ENCODE measurements around the gene SEMA3C.

SEMA3C gene

GRCh38 chr7:80773787-80774508, 144.9 kb downstream of the SEMA3C start:
- DNase-seq: no peak

DNA sequence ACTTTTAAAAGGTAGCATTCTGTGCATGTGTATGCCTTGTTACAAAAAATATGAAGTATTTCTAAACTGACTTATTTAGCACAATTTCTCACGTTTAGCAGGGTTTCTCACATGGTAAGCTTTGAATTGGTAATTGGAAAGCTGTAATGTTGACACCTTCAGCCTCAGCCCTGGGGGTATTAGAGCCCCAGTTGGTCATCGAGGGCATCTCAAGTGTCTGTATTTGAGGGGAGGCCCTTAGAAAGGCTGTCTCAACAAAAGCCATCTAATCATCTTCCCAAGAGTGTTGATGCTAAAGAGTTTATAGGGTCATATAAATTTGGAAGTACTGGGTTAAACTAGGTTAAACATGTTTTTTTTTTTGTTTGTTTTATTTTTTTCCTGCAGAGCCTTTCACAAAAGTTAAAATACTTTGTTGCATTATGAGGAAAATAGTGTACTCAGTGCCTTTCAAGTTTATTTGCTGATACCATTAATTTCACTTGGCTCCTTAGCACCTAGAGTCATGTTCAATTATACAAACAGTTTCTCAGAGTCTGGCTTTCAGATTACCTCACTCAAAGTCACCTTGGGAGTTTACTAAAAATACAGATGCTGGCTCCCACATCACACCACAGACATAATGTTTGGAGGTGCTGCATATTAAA, 146.4 kb downstream of the SEMA3C start:
- DNase-seq: no peak

- DNase-seq: no peak
These were observed 147.3 kb downstream of the SEMA3C start for GRCh38 chr7:80771523-80771922.

- no peak for DNase-seq
These were observed 148.2 kb downstream of the SEMA3C start for GRCh38 chr7:80770675-80771081.

GRCh38 chr7:80770061-80770460, 148.8 kb downstream of the SEMA3C start:
- DNase-seq: no peak

DNA sequence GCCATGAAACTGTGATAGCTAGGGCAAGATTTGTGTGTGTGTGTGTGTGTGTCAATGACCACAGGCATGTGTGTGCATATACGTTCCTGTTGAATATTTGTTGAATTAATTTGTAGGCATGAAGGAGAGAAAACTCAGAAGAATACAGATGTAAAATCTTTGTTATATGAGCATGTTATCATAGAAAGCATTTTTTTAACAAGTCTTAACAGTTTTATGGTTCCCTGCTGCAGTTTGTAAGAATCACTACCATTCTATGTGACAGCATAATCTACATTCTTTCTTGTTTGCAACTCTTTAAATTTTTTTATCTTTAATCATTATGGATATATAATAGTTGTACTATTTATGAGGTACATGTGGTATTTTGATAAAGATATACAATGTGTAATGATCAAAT, 150.1 kb downstream of the SEMA3C start:
- DNase-seq: no peak

GRCh38 chr7:80767654-80768053, 151.2 kb downstream of the SEMA3C start:
- DNase-seq: no peak

GRCh38 chr7:80766724-80767123, 152.1 kb downstream of the SEMA3C start:
- DNase-seq: no peak

DNA sequence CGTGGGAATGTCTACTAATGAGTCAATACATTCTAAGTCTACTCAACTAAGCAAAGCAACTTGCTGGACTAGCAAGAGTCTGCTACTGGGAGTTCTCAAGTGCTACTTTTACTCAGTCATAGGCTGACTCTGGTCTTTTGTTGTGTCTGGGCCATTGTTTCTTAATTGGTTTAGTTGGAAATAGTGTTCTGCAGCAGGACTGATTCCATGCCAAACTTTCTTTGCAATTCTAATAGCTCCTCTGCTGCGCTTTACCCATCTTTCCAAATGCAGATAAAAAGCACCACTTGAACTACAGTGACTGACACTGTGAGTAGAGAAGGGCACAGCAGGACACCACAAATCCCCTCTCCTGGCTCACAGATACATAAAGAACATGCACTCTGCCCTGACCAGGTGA, 154.7 kb downstream of the SEMA3C start:
- DNase-seq: no peak

DNA sequence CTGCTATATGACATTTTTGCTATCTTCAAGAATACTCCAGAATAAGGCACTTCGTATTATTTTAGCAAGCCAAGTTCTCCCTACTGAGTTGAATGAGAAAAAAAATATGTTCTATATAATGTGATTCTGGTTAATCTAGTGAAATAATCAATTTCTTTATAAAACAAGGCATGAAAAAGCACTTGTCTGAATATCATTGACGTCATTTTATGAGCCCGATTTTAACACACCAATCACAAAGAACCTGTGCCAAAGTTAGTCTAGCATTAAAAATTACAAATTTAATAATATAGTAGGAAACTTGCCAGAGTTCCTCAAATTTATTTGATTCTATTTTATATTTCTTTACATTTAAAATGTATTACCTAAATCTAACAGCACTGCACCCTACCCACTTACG, 155.1 kb downstream of the SEMA3C start:
- DNase-seq: no peak

GRCh38 chr7:80763289-80763688, 155.6 kb downstream of the SEMA3C start:
- DNase-seq: no peak

DNA sequence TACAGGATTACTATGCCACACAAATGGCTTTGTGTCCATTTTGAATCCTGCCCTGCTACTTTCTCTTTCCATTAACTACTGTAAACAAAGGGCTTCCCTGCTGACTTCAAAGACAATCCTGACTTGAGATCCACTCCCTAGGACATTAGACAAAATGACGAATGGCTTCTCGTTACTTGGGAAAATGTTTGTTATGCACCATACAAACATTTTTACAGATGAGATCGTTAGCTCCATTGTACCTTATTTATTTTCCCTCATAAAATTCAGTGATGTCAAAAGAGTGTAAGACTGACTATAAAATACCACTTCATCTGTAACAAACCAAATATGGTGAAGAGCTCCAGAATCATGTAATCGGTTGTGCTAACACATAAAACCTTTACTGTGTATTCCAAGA, 158.6 kb downstream of the SEMA3C start:
- no peak for DNase-seq

GRCh38 chr7:80752954-80753690, 165.7 kb downstream of the SEMA3C start:
- no peak for DNase-seq

DNA sequence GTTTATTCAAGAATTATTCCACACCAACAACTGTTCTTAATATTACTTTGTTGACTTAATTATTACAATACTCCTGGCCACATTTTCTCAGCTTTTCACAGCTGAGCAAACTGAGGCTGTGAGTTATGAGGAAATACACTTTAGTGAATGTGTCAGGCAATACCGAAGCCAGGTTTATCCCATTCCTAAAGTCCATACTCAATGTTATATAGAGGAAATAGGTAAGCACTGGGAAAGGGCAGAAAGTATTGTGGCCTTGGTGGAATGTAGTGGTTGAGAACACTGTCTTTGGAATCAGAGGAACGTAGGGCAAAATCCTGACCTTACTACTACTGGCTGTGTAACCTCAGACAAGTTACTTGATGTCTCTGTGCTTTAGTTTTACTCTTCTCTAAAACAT, 169.6 kb downstream of the SEMA3C start:
- DNase-seq: no peak

DNA sequence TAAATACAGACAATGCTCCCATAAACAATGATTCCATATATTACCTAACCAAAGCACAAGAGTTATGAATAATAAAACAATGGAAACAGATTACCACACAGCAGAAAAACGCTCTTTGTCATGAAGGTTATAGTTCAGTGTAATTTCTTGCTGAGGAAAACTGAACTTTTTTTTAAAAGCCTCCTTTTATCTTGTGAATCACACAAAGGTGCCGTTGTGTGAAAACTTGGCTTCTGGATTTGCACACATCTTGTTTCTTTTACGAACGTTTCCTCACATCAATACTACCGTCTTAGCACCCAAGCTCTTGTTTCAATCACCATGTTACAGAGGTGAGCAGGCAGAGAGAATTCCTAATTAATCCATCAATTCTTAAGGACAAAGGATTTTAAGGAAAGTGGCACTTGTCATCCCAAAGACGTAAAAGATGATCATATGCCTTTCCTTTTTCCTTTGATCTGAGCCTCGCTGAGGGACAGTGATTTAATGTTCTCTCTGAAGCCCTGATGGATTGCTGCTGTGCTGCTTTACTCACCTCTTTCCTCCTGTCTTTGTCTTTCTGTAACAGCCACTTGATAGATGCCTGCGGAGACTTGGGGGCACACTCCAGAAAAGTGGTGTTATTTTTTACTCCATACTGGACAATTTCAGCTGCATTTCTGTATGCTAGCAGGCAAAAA, 170.3 kb downstream of the SEMA3C start:
- no peak for DNase-seq

DNA sequence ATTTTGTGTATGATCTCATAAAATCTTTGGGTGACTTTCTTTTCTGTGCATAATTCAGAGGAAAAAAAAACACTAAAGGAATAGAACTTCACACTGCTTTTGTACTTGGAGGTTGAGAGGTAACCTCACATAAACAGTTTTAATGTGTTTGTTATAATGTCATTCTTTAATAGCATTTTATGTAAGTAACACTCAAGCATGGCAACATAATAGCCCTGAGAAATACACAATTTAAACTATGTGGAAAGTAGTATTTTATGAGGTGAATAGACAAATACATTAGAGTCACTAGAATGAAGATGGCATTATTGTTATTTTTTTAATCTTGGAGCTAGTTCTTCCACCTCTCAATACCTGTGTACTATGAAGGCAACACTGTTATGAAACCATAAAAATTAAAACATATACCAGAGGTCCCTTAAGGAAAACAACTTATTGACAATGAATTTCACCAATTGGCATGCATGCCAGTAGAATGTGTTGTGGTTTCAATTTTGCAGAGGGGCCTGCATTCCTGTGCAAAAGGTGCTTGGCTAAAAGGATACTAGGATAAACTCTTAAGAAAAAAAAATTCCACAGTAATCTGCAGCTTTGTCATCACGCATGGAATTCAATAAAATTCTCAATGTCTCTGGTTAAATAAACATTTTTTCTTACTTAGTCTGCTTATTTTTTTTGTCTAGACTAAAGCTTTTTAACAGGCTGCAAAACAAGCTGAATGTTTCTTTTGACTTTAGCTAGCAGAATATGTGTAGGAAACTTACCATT, 177.9 kb downstream of the SEMA3C start:
- no peak for DNase-seq

DNA sequence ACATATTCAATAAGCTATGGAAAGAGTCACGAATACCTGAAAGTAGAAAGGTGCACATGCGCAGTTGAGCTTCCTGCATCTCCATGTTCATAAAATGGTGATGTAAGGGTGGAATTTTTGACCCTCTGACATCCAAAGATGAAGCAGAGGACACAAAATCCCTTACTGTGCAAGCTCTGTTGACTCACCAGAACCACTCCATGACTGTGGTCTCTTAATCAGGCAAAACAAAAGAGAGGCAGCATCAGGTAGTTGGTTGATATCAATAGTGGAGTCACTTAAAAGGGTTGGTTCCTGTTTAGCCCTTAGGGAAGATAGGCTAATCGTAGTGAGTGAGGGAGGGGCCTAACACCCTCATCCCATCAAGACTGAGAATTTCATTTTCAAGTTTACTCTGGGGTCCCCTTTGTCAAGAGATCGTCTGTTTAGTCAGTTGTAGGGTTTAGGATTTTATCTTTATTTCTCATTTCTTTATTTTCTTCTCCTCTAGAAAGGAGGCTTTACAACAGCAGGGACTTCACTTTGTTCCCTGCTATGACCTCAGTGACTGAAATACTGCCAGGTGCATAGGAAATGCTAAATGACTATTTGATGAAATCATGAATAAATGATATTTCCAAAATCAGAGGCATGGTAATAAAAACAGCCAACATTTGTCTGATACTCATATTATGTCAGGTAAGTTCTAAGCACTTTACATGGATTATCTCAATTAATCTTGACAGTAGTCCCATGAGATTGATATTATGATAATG, 182.3 kb downstream of the SEMA3C start:
- no peak for DNase-seq

DNA sequence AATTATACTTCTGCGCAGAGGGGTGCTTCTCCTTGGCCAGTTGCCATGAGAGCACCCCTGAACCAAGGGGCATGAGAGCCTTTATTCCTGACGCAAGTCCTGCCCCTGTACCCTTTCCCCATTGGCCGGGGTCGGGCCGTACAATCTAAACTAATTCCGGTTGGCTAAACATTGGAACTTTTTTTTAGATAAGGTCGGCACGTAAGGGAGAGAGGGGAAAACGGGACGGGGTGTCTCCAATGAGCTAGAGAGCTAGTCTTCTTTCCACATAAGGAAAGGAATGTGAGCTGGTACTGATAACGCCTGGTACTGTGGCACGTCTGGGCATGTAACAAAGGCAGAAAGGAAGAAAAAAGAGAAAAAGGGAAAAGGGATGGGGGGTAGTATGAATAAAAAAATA, 183.5 kb downstream of the SEMA3C start:
- no peak for DNase-seq

DNA sequence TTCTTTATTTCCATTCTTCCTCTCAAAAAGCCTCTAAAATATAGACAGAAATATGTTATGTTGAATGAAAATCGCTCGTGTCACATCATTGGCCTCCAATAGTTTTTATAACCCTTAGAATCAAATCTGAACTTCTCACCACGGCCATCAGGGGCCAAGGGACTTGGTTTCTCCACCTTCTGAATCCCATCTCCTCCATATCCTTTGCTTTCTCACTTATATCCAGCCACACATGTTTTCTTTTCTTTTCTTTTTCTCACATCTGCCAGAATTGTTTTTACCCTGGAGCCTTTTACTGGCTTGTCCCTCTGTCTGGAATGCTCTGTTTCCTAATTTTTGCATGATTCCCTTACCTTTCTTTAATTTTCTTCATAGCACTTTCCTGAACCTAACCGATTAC, 184.8 kb downstream of the SEMA3C start:
- DNase-seq: no peak

- DNase-seq: no peak
These were observed 185.4 kb downstream of the SEMA3C start for GRCh38 chr7:80733333-80733915.

GRCh38 chr7:80732630-80733029, 186.2 kb downstream of the SEMA3C start:
- DNase-seq: no peak

DNA sequence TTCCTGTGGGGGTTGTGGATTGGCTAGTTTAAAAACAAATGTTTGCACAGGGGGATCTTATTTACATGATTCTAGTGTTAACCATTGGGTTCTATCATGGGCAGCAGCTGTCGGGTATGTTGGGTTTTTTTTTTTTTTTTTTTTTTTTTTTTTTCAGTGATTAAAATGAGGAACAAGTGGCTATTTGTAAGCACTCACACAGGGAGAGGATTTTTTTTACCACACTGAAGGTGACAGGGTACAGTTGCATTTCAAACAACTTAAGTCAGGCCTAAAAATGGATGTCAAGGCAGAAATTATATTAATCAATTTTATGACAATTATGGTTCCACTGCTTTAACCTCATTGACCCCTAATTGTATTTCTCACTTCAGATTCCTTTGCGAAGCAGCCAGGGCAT, 187.6 kb downstream of the SEMA3C start:
- DNase-seq: no peak
